ENCODE data around the gene PRKN. TPM values are rescaled to one million over a fixed set of nuclear protein-coding genes. Genes with fewer than 3 reads are reported as not detected.

The PRKN gene
- total RNA-seq, 1 donor from 2014 or later = 25.5 TPM

GRCh38 chr6:161843066-161843465, 884.5 kb downstream of the PRKN start:
- Histone ChIP-seq H3K27me3 (ENCODE audit: low read depth) (no peaks in the 10 kb centered on the region), H3K4me3 (no peak overlapping the region), H3K9me3 (replicated peaks) (no peaks in the 10 kb centered on the region), H3K4me1 (peaks cover 5% of the 10 kb centered on the region), H3K36me3 (no peaks in the 10 kb centered on the region), H3K27ac (replicated peaks) (no peak overlapping the region)
- TF ChIP-seq CTCF (IDR thresholded peaks at IDR 0.05; ENCODE audit: borderline replicate concordance) = no peak
- no peak for DNase-seq
- intact Hi-C loops (cut with micrococcal nuclease) = no loop called here

GRCh38 chr6:161840380-161840779, 887.2 kb downstream of the PRKN start:
- no peak for DNase-seq
- no peak overlapping the region for H3K27ac ChIP-seq (replicated peaks)
- H3K27me3 ChIP-seq (ENCODE audit: low read depth) = no peaks in the 10 kb centered on the region
- peaks cover 5% of the 10 kb centered on the region for H3K4me1 ChIP-seq
- no peaks in the 10 kb centered on the region for H3K36me3 ChIP-seq
- no peak overlapping the region for H3K4me3 ChIP-seq
- intact Hi-C loops (cut with micrococcal nuclease) = no loop called here
- no peaks in the 10 kb centered on the region for H3K9me3 ChIP-seq (replicated peaks)
- TF ChIP-seq CTCF (IDR thresholded peaks at IDR 0.05; ENCODE audit: borderline replicate concordance) = no peak

GRCh38 chr6:161838306-161839035, 889.1 kb downstream of the PRKN start:
- Histone ChIP-seq H3K4me3 (no peak overlapping the region), H3K27ac (replicated peaks) (no peak overlapping the region), H3K4me1 (peaks cover 5% of the 10 kb centered on the region), H3K9me3 (replicated peaks) (no peaks in the 10 kb centered on the region), H3K27me3 (ENCODE audit: low read depth) (no peaks in the 10 kb centered on the region), H3K36me3 (no peaks in the 10 kb centered on the region)
- DNase-seq = no peak
- intact Hi-C loops (cut with micrococcal nuclease) = no loop called here
- no peak for TF ChIP-seq CTCF (IDR thresholded peaks at IDR 0.05; ENCODE audit: borderline replicate concordance)

GRCh38 chr6:161837854-161838253, 889.7 kb downstream of the PRKN start:
- intact Hi-C loops (cut with micrococcal nuclease) = no loop called here
- Histone ChIP-seq H3K4me1 (peaks cover 5% of the 10 kb centered on the region), H3K9me3 (replicated peaks) (no peaks in the 10 kb centered on the region), H3K27me3 (ENCODE audit: low read depth) (no peaks in the 10 kb centered on the region), H3K27ac (replicated peaks) (no peak overlapping the region), H3K4me3 (no peak overlapping the region), H3K36me3 (no peaks in the 10 kb centered on the region)
- DNase-seq = no peak
- TF ChIP-seq CTCF (IDR thresholded peaks at IDR 0.05; ENCODE audit: borderline replicate concordance) = no peak

- intact Hi-C loops (cut with micrococcal nuclease) = no loop called here
- DNase-seq = no peak
These were observed 890.2 kb downstream of the PRKN start for GRCh38 chr6:161837449-161837735.

More at GRCh38 chr6:161837449-161837735, 890.2 kb downstream of the PRKN start:
- no peak overlapping the region for H3K27ac ChIP-seq (replicated peaks)
- H3K4me3 ChIP-seq = no peak overlapping the region
- no peaks in the 10 kb centered on the region for H3K9me3 ChIP-seq (replicated peaks)
- no peaks in the 10 kb centered on the region for H3K36me3 ChIP-seq
- no peak for TF ChIP-seq CTCF (IDR thresholded peaks at IDR 0.05; ENCODE audit: borderline replicate concordance)
- H3K4me1 ChIP-seq = peaks cover 5% of the 10 kb centered on the region
- H3K27me3 ChIP-seq (ENCODE audit: low read depth) = no peaks in the 10 kb centered on the region
